GM21528 (cell line): ENCODE data around the gene UGT1A9.
"Not testable (repeated sequence)": the region's sequence is repeated elsewhere in the genome, so short reads cannot be mapped to it uniquely, and the experiment has no call there.

Source experiments
- ATAC-seq: cut with Tn5 transposase; IDR thresholded peaks from one replicate; pipeline ENCODE4 v1.9.1; 2021; ENCODE audit warnings: mild to moderate bottlenecking, moderate library complexity; ENCODE audit not compliant: unreplicated experiment, low FRiP score

UGT1A9 gene

DNA sequence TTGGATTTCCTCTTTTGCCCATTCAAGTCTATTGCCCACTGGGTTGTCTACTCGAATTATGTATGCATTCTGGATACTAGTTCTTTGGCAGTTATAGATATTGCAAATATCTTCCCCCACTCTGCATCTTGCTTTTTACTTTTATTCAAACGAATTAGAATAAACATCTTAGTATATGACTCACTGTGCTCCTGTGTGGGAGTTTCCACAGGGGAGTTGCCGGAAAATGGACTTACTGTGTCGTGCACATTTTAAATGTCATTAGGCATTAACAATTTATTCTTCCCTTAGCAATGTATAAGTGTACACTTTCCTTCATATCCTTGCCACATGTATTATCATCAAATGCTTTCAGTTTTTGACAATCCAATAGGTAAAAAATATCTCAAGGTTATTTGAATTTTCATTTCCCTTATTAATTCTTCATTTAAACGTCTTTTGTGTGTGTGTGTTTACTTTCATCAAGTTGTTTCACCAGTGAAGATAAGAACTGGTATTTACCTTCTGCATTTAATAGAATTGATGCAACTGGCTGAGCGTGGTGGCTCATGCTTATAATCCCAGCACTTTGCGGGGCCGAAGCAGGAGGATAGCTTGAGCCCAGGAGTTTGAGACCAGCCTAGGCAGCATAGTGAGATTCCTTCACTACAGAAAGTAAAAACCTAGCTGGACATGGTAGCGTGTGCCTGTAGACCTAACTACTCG lies 36.4 kb downstream of the UGT1A9 start:
- ATAC-seq, result no peak

DNA sequence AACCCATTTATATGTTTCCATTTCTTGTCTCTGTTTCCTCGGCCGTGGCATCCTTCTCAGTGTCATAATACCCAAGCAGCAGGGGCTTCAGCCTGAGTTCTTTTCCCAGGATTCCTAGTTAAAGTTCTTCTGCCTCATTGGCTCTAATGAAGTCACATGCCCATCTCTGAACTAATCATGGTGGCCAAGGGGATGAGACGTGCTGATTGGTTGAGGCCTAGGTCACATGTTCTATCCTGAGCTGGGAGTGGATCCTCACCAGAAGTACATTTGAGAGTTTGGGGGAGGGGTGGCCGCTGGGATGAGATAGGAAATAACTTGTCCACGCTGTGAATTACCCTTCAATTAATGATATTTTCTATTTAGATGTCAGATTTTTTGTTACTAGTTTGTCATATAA lies 37.2 kb downstream of the UGT1A9 start:
- ATAC-seq, result no peak

DNA sequence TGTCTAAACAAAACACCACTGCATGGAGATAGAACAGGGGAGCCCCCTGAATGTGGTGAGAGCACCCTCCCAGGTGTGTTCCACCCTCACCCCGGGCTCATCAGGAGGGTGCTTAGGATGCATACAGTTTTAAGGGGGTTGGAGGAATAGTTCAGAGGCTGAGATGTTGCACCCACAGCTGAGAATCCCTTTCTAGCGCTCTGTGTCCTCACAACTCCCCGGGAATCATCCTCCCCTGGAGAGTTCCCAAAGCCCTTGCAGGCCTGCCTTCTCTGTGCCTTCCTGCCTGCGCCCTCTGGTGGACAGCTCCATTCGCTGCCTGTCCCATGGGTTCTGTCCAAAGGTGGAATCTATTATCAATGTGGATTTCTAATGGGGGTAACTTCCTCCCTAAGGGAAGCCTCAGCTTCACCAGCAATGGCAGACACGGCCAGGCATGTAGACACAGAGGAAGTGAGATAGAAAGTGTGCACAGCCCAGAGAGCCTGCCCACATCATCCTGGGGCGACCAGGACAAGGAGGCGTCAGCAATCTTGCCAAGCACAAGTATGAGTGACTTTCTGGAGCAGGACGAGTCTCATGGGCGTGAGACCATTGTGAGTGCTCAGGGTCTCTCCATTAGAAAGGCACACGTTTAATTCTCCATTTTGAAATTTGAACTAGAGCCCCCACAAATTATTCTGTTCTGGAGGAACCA lies 39.8 kb downstream of the UGT1A9 start:
- no peak for ATAC-seq

DNA sequence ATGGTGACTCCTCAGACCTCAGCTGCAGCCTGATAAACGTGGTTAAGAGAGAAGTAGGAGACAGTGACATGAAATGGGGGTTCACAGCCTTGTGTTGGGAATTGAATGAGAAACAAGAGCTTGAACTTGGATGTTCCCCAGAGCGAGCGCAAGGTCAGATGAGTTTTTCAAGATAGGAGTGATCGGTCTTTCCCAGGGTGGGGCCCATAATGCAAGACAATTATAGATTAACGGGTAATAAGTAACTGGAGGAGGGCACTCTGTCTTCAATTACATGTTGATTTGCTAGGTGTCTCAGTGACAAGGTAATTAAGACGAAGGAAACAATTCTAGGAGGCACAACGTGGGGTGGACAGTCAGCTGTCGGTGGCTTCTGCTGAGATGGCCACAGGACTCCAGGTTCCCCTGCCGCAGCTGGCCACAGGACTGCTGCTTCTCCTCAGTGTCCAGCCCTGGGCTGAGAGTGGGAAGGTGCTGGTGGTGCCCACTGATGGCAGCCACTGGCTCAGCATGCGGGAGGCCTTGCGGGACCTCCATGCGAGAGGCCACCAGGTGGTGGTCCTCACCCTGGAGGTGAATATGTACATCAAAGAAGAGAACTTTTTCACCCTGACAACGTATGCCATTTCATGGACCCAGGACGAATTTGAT lies 41.0 kb downstream of the UGT1A9 start, which contains the start of gene UGT1A5:
TSS of gene UGT1A5 (plus strand) at position 297 of the 651 bp plus-strand sequence. CDS start at position 382, 85 bp downstream.
- ATAC-seq, result no peak

DNA sequence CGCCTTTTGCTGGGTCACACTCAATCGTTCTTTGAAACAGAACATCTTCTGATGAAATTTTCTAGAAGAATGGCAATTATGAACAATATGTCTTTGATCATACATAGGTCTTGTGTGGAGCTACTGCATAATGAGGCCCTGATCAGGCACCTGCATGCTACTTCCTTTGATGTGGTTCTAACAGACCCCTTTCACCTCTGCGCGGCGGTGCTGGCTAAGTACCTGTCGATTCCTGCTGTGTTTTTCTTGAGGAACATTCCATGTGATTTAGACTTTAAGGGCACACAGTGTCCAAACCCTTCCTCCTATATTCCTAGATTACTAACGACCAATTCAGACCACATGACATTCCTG lies 41.5 kb downstream of the UGT1A9 start:
- ATAC-seq, result no peak

DNA sequence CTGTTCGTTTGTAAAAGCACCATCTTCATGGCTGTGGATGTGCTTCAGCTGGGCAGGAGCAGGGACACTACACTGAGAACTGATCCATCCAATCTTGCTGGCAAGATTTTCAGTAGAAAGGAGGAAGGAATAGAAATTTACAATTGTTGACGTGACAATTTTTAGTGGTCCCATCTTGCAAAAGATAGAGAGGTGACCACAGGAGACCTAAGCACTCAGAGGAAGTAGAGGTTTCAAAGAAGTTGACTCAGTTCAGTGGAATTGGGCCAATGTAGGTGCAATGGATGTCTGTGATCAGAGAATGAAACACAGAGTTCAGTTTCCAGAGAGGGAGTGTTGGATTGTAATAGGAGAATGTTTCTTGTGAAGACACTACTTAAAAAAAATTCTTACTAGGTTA lies 42.4 kb downstream of the UGT1A9 start:
- ATAC-seq, result no peak

DNA sequence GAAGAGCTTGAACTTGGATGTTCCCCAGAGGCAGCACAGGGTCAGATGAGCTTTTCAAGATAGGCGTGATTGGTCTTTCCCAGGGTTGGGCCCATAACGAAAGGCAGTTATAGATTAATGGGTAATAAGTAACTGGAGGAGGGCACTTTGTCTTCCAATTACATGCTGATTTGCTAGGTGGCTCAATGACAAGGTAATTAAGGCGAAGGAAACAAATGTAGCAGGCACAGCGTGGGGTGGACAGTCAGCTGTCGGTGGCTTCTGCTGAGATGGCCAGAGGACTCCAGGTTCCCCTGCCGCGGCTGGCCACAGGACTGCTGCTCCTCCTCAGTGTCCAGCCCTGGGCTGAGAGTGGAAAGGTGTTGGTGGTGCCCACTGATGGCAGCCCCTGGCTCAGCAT lies 46.9 kb downstream of the UGT1A9 start, which contains the start of gene UGT1A4:
TSS of gene UGT1A4 (plus strand) at position 185 of the 400 bp plus-strand sequence. CDS start at position 270, 85 bp downstream.
- no peak for ATAC-seq

DNA sequence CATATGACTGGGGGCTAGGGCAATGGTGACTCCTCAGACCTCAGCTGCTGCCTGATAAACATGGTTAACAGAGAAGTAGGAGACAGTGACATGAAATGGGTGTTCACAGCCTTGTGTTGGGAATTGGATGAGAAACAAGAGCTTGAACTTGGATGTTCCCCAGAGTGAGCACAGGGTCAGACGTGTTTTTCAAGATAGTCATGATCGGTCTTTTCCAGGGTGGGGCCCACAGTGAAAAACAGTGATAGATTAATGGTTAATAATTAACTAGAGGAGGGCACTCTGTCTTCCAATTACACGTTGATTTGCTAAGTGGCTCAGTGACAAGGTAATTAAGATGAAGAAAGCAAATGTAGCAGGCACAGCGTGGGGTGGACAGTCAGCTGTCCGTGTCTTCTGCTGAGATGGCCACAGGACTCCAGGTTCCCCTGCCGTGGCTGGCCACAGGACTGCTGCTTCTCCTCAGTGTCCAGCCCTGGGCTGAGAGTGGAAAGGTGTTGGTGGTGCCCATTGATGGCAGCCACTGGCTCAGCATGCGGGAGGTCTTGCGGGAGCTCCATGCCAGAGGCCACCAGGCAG lies 57.1 kb downstream of the UGT1A9 start, which contains the start of gene UGT1A3:
TSS of gene UGT1A3 (plus strand) at position 320 of the 579 bp plus-strand sequence. CDS start at position 405, 85 bp downstream.
- no peak for ATAC-seq

DNA sequence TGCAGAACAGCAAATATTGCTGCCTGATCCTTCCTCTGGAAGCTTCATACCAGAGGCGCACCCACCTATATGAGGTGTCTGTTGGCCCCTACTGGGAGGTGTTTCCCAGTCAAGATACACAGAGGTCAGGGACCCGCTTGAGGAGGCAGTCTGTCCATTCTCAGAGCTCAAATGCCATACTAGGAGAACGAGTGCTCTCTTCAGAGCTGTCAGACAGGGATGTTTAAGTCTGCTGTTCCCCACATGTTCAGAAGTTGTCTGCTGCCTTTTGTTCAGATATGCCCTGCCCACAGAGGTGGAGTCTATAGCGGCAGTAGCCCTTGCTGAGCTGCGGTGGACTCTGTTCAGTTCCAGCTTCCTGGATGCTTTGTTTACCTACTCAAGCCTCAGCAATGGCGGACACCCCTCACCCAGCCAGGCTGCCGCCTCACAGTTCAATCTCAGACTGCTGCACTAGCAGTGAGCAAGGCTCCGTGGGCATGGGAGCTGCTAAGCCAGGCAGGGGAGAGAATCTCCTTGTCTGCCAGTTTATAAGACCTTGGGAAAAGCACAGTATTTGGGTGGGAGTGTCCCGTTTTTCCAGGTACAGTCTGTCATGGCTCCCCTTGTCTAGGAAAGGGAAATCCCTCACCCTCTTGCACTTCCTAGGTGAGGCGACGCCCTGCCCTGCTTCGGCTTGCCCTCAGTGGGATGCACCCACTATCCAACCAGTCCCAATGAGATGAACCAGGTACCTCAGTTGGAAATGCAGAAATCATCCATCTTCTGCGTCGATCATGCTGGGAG lies 65.4 kb downstream of the UGT1A9 start:
- not testable (repeated sequence) for ATAC-seq

DNA sequence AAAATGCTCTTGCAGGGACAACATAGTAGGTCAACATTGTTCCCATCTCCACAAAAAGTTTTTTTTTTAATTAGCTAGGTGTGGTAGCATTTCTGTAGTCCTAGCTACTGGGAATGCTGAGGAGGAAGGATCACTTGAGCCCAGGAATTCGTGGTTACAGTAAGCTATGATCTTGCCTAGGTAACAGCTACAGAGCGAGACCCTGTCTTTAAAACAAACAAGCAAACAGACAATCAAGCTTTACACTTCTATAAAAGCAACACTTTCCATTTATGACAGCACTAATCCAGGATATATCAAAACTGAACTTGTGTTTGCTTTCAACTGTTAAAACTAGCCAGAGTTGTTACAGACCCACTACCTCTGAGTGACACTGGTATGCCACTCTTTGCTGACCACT lies 69.2 kb downstream of the UGT1A9 start:
- ATAC-seq, result no peak

DNA sequence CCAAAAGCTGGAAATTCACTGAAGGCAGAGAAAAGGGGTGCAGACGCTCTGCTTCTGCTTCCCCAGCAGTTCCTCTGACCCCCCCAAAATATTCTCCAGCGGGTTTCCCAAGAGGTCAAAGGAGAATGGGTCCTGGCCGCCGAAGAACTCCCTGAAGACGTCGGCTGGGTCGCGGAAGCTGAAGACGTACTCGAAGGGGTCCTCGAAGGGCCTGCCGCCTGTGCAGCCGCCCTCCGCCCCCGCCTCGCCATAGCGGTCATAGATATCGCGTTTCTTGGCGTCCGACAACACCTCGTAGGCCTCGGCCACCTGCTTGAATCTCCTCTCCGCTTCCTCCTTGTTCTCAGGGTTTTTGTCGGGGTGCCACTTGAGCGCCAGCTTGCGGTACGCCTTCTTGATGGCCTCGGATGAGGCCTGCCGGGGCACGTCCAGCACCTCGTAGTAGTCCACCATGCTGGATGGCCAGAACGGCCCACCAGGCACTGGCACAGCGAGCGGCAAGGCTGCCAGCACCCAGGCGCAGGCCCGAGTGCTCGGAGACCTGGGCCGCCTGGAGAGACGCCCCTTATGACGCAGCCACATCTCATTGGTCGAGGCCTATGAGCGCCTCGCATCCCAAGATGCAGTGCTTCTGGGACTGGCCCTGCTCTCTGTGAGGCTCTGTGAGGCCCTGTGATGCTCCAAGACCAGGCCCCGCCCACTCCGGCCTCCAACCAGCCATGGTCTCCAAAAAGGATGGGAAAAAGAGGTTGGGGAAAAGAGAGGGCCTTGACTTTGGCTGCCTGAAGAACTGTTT lies 72.0 kb downstream of the UGT1A9 start:
- ATAC-seq, result no peak

DNA sequence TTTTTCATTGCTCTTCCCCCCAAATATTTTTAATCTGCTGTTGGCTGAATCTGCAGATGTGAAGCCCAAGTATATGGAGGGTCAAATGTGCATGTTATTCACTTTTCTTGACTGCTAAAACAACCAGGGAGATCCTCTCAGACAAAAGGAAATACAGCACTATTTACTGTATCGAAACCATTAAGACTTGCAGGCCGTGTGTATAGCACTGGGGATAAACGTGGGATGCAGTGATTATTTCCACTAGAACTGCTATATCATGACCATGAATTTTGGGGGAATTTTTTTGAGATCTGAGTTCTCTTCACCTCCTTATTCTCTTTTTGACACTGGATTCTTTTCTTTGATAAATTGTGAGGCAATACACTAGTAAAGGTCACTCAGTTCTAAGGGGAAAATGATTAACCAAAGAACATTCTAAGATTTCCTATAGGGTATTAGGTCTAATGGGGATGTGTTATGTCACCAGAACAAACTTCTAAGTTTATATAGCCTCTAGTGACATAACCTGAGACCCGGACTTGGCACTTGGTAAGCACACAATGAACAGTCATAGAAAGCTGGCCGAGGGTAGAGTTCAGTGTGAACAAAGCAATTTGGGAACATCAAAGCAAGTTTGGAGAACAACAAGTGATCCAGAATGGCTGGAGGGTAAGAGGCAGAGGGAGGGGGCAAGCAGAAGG lies 73.5 kb downstream of the UGT1A9 start:
- no peak for ATAC-seq

DNA sequence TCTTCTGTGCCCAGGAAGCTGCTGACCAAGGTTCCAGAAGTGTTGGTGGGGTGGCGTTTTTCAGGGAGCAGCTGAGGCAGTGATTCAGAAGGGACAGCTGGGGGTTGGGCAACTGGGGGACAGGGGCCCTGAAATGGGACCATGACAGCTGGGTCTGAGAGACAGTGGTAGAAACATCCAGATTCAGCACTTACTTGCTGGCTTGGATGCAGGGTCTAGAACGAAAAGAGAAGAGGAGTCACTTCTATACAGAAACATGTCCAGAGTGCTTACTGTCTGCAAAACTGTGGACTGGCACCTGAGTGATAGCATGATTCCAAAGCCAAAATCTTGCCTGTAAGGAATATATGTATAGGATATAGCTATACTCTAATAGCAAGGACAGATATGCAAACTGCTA lies 74.1 kb downstream of the UGT1A9 start:
- not testable (repeated sequence) for ATAC-seq

DNA sequence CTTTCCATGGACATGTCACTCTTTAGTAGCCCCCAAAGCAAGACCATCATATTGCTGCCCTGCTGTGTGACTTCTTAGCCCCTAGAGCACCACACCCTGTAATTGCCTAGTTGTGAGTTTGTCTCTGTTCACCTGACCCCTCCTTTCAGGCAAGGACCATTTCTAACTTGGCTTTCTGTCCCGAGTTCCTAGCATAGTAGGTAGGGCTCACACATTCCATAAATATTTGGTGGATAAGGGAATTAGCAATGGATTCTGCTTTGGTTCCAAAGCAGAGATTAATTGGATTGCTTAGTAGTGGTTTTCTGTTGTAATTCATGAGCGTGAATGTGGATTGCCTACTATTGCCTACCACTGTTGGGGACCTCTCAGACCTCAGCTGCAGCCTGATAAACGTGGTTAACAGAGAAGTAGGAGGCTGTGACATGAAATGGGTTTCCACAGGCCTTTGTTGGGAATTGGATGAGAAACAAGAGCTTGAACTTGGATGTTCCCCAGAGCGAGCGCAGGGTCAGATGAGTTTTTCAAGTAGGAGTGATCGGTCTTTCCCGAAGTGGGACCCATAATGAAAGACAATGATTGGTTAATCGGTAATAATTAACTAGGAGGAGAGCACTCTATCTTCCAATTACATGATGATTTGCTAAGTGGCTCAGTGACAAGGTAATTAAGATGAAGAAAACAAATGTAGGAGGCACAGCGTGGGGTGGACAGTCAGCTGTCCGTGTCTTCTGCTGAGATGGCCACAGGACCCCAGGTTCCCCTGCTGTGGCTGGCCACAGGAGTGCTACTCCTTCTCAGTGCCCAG lies 75.0 kb downstream of the UGT1A9 start:
- ATAC-seq, result no peak

DNA sequence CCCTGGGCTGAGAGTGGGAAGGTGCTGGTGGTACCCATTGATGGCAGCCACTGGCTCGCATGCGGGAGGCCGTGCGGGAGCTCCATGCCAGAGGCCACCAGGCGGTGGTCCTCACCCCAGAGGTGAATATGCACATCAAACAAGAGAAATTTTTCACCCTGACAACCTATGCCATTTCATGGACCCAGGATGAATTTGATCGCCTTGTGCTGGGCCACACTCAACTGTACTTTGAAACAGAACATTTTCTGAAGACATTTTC lies 75.5 kb downstream of the UGT1A9 start:
- no peak for ATAC-seq

DNA sequence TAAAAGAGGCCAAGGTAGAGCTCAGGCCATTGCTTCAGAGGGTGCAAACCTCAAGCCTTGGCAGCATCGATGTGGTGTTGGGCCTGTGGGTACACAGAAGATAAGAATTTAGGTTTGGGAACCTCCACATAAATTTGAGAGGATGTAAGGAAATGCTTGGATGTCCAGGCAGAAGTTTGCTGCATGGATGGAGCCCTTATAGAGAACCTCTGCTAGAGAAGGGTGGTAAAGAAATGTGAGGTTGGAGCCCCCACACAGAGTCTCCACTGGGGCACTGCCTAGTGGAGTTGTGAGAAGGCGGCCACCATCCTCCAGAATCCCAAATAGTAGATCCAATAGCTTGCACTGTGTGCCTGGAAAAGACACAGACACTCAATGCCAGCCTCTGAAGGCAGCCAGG lies 79.0 kb downstream of the UGT1A9 start:
- ATAC-seq, result not testable (repeated sequence)

DNA sequence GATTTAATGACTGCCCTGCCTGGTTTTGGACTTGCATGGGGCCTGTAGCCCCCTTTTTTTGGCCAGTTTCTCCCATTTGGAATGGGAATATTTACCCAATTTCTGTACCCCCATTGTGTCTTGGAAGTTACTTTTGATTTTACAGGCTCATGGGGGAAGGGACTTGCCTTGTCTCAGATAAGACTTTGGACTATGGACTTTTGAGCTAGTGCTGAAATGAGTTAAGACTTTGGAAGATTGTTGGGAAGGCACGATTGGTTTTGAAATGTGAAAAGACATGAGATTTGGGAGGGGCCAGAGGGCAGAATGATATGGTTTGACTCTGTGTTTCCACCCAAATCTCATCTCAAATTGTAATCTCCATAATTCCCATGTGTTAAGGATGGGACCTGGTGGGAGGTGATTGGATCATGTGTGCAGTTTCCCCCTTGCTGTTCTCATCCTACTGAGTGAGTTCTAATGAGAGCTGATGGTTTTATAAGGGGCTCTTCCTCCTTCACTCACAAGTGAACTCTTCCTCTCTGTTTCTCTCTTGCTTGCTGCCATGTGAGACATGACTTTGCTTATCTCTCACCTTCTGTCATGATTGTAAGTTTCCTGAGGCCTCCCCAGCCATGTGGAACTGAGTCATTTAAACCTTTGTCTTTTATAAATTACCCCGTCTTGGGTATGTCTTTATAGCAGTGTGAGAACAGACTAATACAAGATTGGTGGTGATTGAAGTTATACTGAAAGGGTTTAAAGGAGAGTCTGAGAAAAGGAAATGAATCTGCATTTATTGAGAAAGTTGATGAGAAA lies 79.7 kb downstream of the UGT1A9 start:
- ATAC-seq, result not testable (repeated sequence)
